Ishikawa (cell line): ENCODE results near the gene PHF19.

Experiments used
- CREB1 ChIP-seq: IDR thresholded peaks from 2 replicates; pipeline ENCODE4 v1.6.1; 2012; ENCODE audit warnings: low read depth
- EP300 ChIP-seq: IDR thresholded peaks from 2 replicates; pipeline ENCODE4 v1.6.1; 2012; ENCODE audit warnings: borderline replicate concordance
- MAX ChIP-seq: IDR thresholded peaks from 2 replicates; pipeline ENCODE4 v1.6.1; 2012
- RAD21 ChIP-seq: IDR thresholded peaks from 2 replicates; pipeline ENCODE4 v1.6.1; 2012; ENCODE audit warnings: low read depth
- TAF1 ChIP-seq: IDR thresholded peaks from 2 replicates; pipeline ENCODE4 v1.6.1; 2012; ENCODE audit warnings: low read depth, mild to moderate bottlenecking
- TEAD4 ChIP-seq: IDR thresholded peaks from 2 replicates; pipeline ENCODE4 v1.6.1; 2012
- TF ChIP-seq, protein P1 (sequence below): IDR thresholded peaks from 2 replicates; pipeline ENCODE4 v1.6.1; 2012

GRCh38 chr9:120868676-120869359 is 8.2 kb downstream of the PHF19 start:
- TF ChIP-seq, protein P1, sequence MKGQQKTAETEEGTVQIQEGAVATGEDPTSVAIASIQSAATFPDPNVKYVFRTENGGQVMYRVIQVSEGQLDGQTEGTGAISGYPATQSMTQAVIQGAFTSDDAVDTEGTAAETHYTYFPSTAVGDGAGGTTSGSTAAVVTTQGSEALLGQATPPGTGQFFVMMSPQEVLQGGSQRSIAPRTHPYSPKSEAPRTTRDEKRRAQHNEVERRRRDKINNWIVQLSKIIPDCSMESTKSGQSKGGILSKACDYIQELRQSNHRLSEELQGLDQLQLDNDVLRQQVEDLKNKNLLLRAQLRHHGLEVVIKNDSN, result no peak
- no peak for TF ChIP-seq TAF1
- TF ChIP-seq RAD21, result peak; percentile 29; the same call in 1 of the 2 replicates
- TF ChIP-seq TEAD4, result no peak
- no peak for TF ChIP-seq EP300
- no peak for TF ChIP-seq CREB1
- TF ChIP-seq MAX, result no peak
